ENCODE measurements around the gene UBB. TPM values are rescaled to one million over a fixed set of nuclear protein-coding genes. Genes with fewer than 3 reads are reported as not detected.

The UBB gene
- polyA plus RNA-seq, 1 donor from 2014 or later, result 2,318 TPM

DNA sequence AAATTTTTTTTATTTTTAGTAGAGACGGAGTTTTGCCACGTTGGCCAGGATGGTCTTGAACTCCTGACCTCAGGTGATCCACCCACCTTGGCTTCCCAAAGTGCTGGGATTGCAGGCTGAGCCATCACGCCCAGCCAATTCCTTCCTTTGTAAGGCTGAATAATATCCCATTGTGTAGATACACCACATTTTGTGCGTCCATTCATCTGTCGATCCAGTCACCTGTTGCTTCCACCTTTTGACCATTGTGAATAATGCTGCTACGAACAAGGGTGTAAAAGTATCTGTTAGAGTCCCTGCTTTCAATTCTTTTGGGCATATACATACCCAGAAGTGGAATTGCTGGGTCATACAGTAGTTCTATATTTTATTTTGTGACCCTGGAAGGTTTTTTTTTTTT, 49.8 kb downstream of the UBB start:
- H3K27me3 ChIP-seq (ENCODE audit: insufficient read depth, low read depth, low read length), result no peaks in the 10 kb centered on the region
- no peak overlapping the region for H3K4me2 ChIP-seq (ENCODE audit: low read length)
- H3K9me3 ChIP-seq (ENCODE audit: low read length), result no peaks in the 10 kb centered on the region
- TF ChIP-seq MXI1 (conservative IDR thresholded peaks at IDR 0.05; ENCODE audit: poor library complexity, severe bottlenecking), result no peak
- TF ChIP-seq, protein P1, sequence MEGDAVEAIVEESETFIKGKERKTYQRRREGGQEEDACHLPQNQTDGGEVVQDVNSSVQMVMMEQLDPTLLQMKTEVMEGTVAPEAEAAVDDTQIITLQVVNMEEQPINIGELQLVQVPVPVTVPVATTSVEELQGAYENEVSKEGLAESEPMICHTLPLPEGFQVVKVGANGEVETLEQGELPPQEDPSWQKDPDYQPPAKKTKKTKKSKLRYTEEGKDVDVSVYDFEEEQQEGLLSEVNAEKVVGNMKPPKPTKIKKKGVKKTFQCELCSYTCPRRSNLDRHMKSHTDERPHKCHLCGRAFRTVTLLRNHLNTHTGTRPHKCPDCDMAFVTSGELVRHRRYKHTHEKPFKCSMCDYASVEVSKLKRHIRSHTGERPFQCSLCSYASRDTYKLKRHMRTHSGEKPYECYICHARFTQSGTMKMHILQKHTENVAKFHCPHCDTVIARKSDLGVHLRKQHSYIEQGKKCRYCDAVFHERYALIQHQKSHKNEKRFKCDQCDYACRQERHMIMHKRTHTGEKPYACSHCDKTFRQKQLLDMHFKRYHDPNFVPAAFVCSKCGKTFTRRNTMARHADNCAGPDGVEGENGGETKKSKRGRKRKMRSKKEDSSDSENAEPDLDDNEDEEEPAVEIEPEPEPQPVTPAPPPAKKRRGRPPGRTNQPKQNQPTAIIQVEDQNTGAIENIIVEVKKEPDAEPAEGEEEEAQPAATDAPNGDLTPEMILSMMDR (IDR thresholded peaks at IDR 0.05; ENCODE audit: poor library complexity, severe bottlenecking), result no peak
- TF ChIP-seq, protein P2, sequence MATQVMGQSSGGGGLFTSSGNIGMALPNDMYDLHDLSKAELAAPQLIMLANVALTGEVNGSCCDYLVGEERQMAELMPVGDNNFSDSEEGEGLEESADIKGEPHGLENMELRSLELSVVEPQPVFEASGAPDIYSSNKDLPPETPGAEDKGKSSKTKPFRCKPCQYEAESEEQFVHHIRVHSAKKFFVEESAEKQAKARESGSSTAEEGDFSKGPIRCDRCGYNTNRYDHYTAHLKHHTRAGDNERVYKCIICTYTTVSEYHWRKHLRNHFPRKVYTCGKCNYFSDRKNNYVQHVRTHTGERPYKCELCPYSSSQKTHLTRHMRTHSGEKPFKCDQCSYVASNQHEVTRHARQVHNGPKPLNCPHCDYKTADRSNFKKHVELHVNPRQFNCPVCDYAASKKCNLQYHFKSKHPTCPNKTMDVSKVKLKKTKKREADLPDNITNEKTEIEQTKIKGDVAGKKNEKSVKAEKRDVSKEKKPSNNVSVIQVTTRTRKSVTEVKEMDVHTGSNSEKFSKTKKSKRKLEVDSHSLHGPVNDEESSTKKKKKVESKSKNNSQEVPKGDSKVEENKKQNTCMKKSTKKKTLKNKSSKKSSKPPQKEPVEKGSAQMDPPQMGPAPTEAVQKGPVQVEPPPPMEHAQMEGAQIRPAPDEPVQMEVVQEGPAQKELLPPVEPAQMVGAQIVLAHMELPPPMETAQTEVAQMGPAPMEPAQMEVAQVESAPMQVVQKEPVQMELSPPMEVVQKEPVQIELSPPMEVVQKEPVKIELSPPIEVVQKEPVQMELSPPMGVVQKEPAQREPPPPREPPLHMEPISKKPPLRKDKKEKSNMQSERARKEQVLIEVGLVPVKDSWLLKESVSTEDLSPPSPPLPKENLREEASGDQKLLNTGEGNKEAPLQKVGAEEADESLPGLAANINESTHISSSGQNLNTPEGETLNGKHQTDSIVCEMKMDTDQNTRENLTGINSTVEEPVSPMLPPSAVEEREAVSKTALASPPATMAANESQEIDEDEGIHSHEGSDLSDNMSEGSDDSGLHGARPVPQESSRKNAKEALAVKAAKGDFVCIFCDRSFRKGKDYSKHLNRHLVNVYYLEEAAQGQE (IDR thresholded peaks at IDR 0.05; ENCODE audit: borderline replicate concordance), result no peak
- TF ChIP-seq SMC3 (conservative IDR thresholded peaks at IDR 0.05; ENCODE audit: poor library complexity), result no peak
- TF ChIP-seq POLR2AphosphoS5 (IDR thresholded peaks at IDR 0.05), result no peak
- TF ChIP-seq RAD21 (conservative IDR thresholded peaks at IDR 0.05), result no peak
- no peak for TF ChIP-seq TAF1 (IDR thresholded peaks at IDR 0.05; ENCODE audit: low read depth)
- no peak for TF ChIP-seq EZH2 (IDR thresholded peaks at IDR 0.05; ENCODE audit: borderline replicate concordance, insufficient read depth, low read length, poor library complexity, severe bottlenecking)
- TF ChIP-seq EP300 (conservative IDR thresholded peaks at IDR 0.05; ENCODE audit: poor library complexity, severe bottlenecking), result no peak
- no peaks in the 10 kb centered on the region for H3F3A ChIP-seq (ENCODE audit: insufficient read depth, low read length, poor library complexity, severe bottlenecking)
- no peak overlapping the region for H2AFZ ChIP-seq (ENCODE audit: low read depth, low read length)
- H3K9ac ChIP-seq (ENCODE audit: low read length), result no peak overlapping the region
- no peak overlapping the region for H3K27ac ChIP-seq (ENCODE audit: low read length)
- no peaks in the 10 kb centered on the region for H4K20me1 ChIP-seq (ENCODE audit: insufficient read depth)
- no peaks in the 10 kb centered on the region for H3K36me3 ChIP-seq (ENCODE audit: insufficient read depth, low read length)
- H3K79me2 ChIP-seq (replicated peaks; ENCODE audit: insufficient read depth, low read length), result no peaks in the 10 kb centered on the region
- H3K4me3 ChIP-seq (ENCODE audit: low read length), result no peak overlapping the region
- H3K9me2 ChIP-seq (ENCODE audit: insufficient read depth, low read length), result no peaks in the 10 kb centered on the region

DNA sequence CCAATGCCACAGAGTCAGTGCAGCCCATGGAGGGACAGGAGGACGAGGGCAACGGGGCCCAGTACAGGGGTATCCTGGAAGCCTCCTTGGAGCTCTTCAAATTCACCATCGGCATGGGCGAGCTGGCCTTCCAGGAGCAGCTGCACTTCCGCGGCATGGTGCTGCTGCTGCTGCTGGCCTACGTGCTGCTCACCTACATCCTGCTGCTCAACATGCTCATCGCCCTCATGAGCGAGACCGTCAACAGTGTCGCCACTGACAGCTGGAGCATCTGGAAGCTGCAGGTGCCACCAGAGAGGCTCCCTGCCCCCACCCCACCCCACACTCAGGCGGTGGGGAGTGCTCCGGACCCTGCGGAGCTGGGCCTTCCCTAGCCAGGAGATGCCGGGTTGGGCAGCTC, 51.1 kb downstream of the UBB start:
- Histone ChIP-seq H3K9me3 (ENCODE audit: low read length) (no peaks in the 10 kb centered on the region), H3K36me3 (ENCODE audit: insufficient read depth, low read length) (no peaks in the 10 kb centered on the region), H2AFZ (ENCODE audit: low read depth, low read length) (no peak overlapping the region), H3K27ac (ENCODE audit: low read length) (no peak overlapping the region), H4K20me1 (ENCODE audit: insufficient read depth) (no peaks in the 10 kb centered on the region), H3K79me2 (replicated peaks; ENCODE audit: insufficient read depth, low read length) (no peaks in the 10 kb centered on the region), H3K9ac (ENCODE audit: low read length) (no peak overlapping the region), H3K4me2 (ENCODE audit: low read length) (no peak overlapping the region), H3F3A (ENCODE audit: insufficient read depth, low read length, poor library complexity, severe bottlenecking) (no peaks in the 10 kb centered on the region), H3K4me3 (ENCODE audit: low read length) (no peak overlapping the region), H3K9me2 (ENCODE audit: insufficient read depth, low read length) (no peaks in the 10 kb centered on the region), H3K27me3 (ENCODE audit: insufficient read depth, low read depth, low read length) (no peaks in the 10 kb centered on the region)
- TF ChIP-seq EZH2 (IDR thresholded peaks at IDR 0.05; ENCODE audit: borderline replicate concordance, insufficient read depth, low read length, poor library complexity, severe bottlenecking), result no peak
- TF ChIP-seq RAD21 (conservative IDR thresholded peaks at IDR 0.05), result no peak
- TF ChIP-seq, protein P1 (IDR thresholded peaks at IDR 0.05; ENCODE audit: poor library complexity, severe bottlenecking), result no peak
- TF ChIP-seq TAF1 (IDR thresholded peaks at IDR 0.05; ENCODE audit: low read depth), result no peak
- TF ChIP-seq, protein P2 (IDR thresholded peaks at IDR 0.05; ENCODE audit: borderline replicate concordance), result no peak
- TF ChIP-seq EP300 (conservative IDR thresholded peaks at IDR 0.05; ENCODE audit: poor library complexity, severe bottlenecking), result no peak
